Measurements from ENCODE around the gene AFF1. TPM values are rescaled to one million over a fixed set of nuclear protein-coding genes. Genes with fewer than 3 reads are reported as not detected.
"Not testable (repeated sequence)": the region's sequence is repeated elsewhere in the genome, so short reads cannot be mapped to it uniquely, and the experiment has no call there.

AFF1 gene
- total RNA-seq, 1 experiment from 2014 or later, result 27.6 TPM

- H3K27me3 ChIP-seq (ENCODE audit: control insufficient read depth, insufficient read depth, low read length), result no peaks in the 10 kb centered on the region
- DNase-seq, result peak; percentile 48
- no peaks in the 10 kb centered on the region for H3K36me3 ChIP-seq (replicated peaks; ENCODE audit: control insufficient read depth, insufficient read depth, low read length)
- no peak overlapping the region for H3K4me3 ChIP-seq (ENCODE audit: insufficient read depth, low read depth, low read length)
These were observed 99.1 kb downstream of the AFF1 start for GRCh38 chr4:87033902-87034301.

GRCh38 chr4:87034527-87034926 is 99.7 kb downstream of the AFF1 start:
- DNase-seq, result no peak
- Histone ChIP-seq H3K36me3 (replicated peaks; ENCODE audit: control insufficient read depth, insufficient read depth, low read length) (no peaks in the 10 kb centered on the region), H3K4me3 (ENCODE audit: insufficient read depth, low read depth, low read length) (no peak overlapping the region), H3K27me3 (ENCODE audit: control insufficient read depth, insufficient read depth, low read length) (no peaks in the 10 kb centered on the region)

DNA sequence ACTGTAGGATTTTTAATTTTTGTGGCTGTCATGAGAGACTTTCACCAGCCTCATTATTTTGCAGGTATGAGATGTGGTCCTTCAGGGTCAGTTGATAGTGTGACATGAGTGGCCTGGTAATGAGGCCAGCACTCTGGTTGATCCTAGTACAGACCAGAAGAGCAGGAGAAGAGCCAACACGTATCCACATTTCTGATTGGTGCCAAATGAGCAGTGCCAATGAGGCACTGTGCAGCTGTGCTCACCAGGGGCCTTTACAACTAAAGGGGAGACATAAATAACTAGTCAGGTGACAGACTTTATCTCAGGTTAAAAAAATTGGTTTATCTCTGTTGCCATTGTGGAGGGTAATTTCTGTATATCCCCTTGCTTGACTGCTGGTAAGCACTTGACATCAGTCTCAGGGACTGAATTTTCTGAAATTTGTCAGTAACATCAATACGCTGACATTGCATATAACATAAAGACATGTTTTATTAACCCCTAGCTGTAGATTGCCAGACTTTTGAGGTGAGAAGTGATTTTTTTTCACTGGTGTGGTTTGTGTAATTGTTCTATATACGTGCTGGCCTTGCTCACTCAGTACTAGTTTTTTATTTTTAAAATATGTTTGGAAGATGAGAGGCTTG is 101.2 kb downstream of the AFF1 start:
- no peaks in the 10 kb centered on the region for H3K36me3 ChIP-seq (replicated peaks; ENCODE audit: control insufficient read depth, insufficient read depth, low read length)
- H3K4me3 ChIP-seq (ENCODE audit: insufficient read depth, low read depth, low read length), result no peak overlapping the region
- H3K27me3 ChIP-seq (ENCODE audit: control insufficient read depth, insufficient read depth, low read length), result no peaks in the 10 kb centered on the region
- no peak for DNase-seq

DNA sequence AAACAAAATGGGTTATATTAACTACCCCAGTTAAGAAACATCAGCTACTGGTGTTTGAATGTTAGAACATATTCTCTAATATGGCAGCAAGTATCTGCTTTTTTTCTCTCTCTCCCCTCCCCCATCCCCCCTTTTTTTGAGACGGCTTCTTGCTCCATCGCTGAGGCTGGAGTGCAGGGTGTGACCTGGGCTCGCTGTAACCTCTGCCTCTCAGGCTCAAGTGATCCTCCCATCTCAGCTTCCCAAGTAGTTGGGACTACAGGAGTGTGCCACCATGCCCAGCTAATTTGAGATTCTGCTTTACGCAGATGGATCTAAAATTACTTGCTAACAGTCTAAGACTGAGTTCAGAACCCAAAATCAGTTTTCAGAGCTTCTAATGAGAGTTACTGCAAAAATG is 101.9 kb downstream of the AFF1 start:
- no peak overlapping the region for H3K4me3 ChIP-seq (ENCODE audit: insufficient read depth, low read depth, low read length)
- DNase-seq, result no peak

DNA sequence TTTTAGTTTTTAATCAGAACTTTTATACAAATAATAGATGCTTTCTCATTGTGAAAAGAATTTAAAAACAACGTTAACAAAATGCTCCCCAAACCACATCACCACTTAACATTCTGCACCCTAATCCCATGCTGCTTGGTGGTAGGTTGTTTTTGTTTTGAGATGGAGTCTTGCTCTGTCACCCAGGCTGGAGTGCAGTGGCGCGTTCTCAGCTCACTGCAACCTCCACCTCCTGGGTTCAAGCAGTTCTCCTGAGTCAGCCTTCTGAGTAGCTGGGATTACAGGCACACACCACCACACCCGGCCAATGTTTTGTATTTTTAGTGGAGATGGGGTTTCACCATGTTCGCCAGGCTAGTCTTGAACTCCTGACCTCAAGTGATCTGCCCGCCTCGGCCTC is 102.4 kb downstream of the AFF1 start:
- not testable (repeated sequence) for H3K27me3 ChIP-seq (ENCODE audit: control insufficient read depth, insufficient read depth, low read length); DNase-seq; H3K36me3 ChIP-seq (replicated peaks; ENCODE audit: control insufficient read depth, insufficient read depth, low read length); H3K4me3 ChIP-seq (ENCODE audit: insufficient read depth, low read depth, low read length)

More for the DNA sequence above, 101.9 kb downstream of the AFF1 start:
- no peaks in the 10 kb centered on the region for H3K27me3 ChIP-seq (ENCODE audit: control insufficient read depth, insufficient read depth, low read length)
- H3K36me3 ChIP-seq (replicated peaks; ENCODE audit: control insufficient read depth, insufficient read depth, low read length), result no peaks in the 10 kb centered on the region

DNA sequence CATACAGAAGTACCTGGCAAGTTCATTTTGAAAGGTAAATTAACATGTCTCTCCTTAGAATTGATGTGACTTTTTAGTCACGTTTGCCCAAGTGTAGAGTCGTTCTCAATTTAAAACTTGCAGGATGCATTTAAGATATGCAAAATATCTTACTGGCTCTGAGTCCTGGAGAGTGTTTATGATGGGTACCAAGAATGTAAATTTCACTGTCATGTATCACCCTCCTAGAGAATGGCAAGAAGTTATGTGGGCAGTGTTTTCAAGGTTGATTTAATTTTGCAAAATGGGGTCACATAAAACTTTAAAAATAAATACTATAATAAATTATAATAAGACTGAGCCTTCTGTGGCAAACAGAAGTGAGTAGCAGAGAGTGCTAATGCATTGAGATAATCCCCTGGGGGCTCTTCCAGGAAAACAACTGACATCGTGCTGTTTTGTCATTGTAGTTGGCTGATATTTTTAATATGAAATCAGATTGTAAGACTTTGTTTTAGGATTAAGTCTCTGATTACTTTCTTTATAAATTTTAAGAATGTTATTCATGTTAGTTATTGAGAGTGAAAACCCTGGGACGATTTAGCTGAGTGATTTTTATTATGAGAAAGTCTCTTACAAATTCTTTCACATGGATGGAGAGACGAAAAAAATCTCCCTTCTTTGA is 103.0 kb downstream of the AFF1 start:
- H3K4me3 ChIP-seq (ENCODE audit: insufficient read depth, low read depth, low read length), result no peak overlapping the region
- H3K27me3 ChIP-seq (ENCODE audit: control insufficient read depth, insufficient read depth, low read length), result no peaks in the 10 kb centered on the region
- no peaks in the 10 kb centered on the region for H3K36me3 ChIP-seq (replicated peaks; ENCODE audit: control insufficient read depth, insufficient read depth, low read length)
- DNase-seq, result no peak

GRCh38 chr4:87038837-87039615 is 104.2 kb downstream of the AFF1 start:
- Histone ChIP-seq H3K36me3 (replicated peaks; ENCODE audit: control insufficient read depth, insufficient read depth, low read length) (no peaks in the 10 kb centered on the region), H3K4me3 (ENCODE audit: insufficient read depth, low read depth, low read length) (no peak overlapping the region)
- DNase-seq, result peak; percentile 40

GRCh38 chr4:87041141-87041540 is 106.3 kb downstream of the AFF1 start:
- no peaks in the 10 kb centered on the region for H3K36me3 ChIP-seq (replicated peaks; ENCODE audit: control insufficient read depth, insufficient read depth, low read length)
- H3K4me3 ChIP-seq (ENCODE audit: insufficient read depth, low read depth, low read length), result no peak overlapping the region
- DNase-seq, result no peak
- H3K27me3 ChIP-seq (ENCODE audit: control insufficient read depth, insufficient read depth, low read length), result no peaks in the 10 kb centered on the region

More at GRCh38 chr4:87038837-87039615, 104.2 kb downstream of the AFF1 start:
- H3K27me3 ChIP-seq (ENCODE audit: control insufficient read depth, insufficient read depth, low read length), result no peaks in the 10 kb centered on the region

- H3K36me3 ChIP-seq (replicated peaks; ENCODE audit: control insufficient read depth, insufficient read depth, low read length), result peaks cover 5% of the 10 kb centered on the region
- no peaks in the 10 kb centered on the region for H3K27me3 ChIP-seq (ENCODE audit: control insufficient read depth, insufficient read depth, low read length)
- H3K4me3 ChIP-seq (ENCODE audit: insufficient read depth, low read depth, low read length), result no peak overlapping the region
- no peak for DNase-seq
These were observed 107.4 kb downstream of the AFF1 start for GRCh38 chr4:87042221-87042620.

DNA sequence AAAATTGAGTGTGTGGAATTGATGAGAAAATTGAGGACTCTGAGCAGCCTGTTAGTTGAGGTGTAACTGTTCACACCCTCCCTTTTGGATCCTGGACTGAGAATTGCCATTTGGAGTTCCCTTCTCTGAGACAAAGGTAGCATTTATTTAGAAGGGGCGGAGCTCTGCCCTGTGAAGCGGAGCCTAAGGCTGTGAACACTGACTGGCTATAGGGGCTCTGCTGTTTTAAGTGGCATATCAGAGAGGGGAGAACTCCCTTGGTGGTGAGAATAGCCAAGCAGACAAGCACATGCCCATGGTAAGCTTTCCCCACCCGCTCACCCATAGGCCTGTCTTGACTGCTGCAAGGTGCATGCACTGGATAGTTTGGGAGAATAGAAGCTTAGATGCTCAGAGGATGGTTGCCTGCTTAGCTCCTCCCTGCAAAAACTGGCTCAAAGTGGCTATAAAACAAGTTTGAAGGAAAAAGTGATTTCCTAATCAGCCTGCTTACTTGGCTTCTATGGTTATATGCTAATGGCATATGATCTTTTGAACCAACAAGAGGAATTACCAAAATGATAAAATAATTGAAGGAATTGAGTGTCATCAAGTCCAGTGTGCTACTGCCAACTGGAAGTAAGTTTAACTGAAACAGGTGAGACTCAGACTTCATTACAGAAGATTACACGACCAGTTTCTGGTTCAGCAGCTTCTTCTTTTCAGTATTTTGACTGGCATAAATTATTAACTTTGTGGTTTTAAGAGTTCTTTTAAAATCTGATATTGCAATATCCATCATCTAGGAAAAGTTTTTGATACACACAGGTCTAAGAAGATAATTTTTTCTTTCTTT is 108.4 kb downstream of the AFF1 start:
- no peaks in the 10 kb centered on the region for H3K27me3 ChIP-seq (ENCODE audit: control insufficient read depth, insufficient read depth, low read length)
- DNase-seq, result peak; percentile 30
- H3K4me3 ChIP-seq (ENCODE audit: insufficient read depth, low read depth, low read length), result no peak overlapping the region
- H3K36me3 ChIP-seq (replicated peaks; ENCODE audit: control insufficient read depth, insufficient read depth, low read length), result peaks cover 5% of the 10 kb centered on the region

GRCh38 chr4:87044511-87045233 is 109.9 kb downstream of the AFF1 start:
- no peak overlapping the region for H3K4me3 ChIP-seq (ENCODE audit: insufficient read depth, low read depth, low read length)
- H3K27me3 ChIP-seq (ENCODE audit: control insufficient read depth, insufficient read depth, low read length), result no peaks in the 10 kb centered on the region
- DNase-seq, result peak; percentile 35
- peaks cover 6% of the 10 kb centered on the region for H3K36me3 ChIP-seq (replicated peaks; ENCODE audit: control insufficient read depth, insufficient read depth, low read length)

DNA sequence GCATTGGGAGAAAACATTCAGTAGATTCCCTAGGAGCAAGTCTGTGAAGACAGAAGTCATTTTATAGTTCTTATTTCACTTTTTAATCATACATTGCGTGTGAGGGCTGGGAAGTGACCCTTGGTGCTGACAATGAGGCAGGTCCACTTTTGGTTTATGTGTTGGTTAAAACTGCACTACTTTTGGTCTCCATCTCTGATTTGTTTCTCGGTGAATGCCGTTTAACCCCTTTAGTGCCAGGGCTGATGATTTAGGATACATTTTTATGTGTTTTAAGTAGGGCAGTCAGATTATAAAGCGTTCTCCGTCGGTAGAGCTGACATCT is 110.4 kb downstream of the AFF1 start:
- DNase-seq, result no peak
- Histone ChIP-seq H3K4me3 (ENCODE audit: insufficient read depth, low read depth, low read length) (no peak overlapping the region), H3K36me3 (replicated peaks; ENCODE audit: control insufficient read depth, insufficient read depth, low read length) (peaks cover 7% of the 10 kb centered on the region), H3K27me3 (ENCODE audit: control insufficient read depth, insufficient read depth, low read length) (no peaks in the 10 kb centered on the region)

- no peak for DNase-seq
- Histone ChIP-seq H3K4me3 (ENCODE audit: insufficient read depth, low read depth, low read length) (no peak overlapping the region), H3K36me3 (replicated peaks; ENCODE audit: control insufficient read depth, insufficient read depth, low read length) (peaks cover 7% of the 10 kb centered on the region), H3K27me3 (ENCODE audit: control insufficient read depth, insufficient read depth, low read length) (no peaks in the 10 kb centered on the region)
These were observed 110.8 kb downstream of the AFF1 start for GRCh38 chr4:87045659-87046058.

DNA sequence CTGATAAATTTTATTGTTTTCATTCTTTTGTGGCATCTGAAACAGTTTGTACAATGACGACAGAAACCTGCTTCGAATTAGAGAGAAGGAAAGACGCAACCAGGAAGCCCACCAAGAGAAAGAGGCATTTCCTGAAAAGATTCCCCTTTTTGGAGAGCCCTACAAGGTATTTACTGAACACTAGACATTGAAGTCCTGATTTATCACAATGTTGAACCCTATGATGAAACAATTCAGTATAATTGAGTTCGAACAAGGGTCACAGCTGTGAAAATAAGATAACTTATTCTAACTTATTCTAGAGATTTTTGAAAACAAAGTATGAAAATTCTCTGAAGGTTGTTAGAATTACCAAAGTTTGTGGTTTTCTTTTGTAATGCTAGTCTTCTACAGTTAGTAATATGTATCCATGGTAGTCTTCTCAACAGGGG is 111.3 kb downstream of the AFF1 start:
- no peak for DNase-seq
- Histone ChIP-seq H3K27me3 (ENCODE audit: control insufficient read depth, insufficient read depth, low read length) (no peaks in the 10 kb centered on the region), H3K36me3 (replicated peaks; ENCODE audit: control insufficient read depth, insufficient read depth, low read length) (peaks cover 7% of the 10 kb centered on the region), H3K4me3 (ENCODE audit: insufficient read depth, low read depth, low read length) (no peak overlapping the region)

Measured in H7 (cell line).